GM21526 (cell line): ENCODE data around the gene ABCC11.

Experiments
- ATAC-seq: cut with Tn5 transposase; IDR thresholded peaks from one replicate; pipeline ENCODE4 v1.9.1; 2021; ENCODE audit warnings: moderate library complexity; ENCODE audit not compliant: unreplicated experiment, low FRiP score

Gene ABCC11

GRCh38 chr16:48165961-48166578, 81.3 kb downstream of the ABCC11 start:
- no peak for ATAC-seq

GRCh38 chr16:48164907-48165715, 82.2 kb downstream of the ABCC11 start:
- peak; percentile 70 for ATAC-seq

GRCh38 chr16:48162839-48163410, 84.4 kb downstream of the ABCC11 start:
- ATAC-seq, result no peak

- no peak for ATAC-seq
Measured at GRCh38 chr16:48161906-48162305, 85.4 kb downstream of the ABCC11 start.

DNA sequence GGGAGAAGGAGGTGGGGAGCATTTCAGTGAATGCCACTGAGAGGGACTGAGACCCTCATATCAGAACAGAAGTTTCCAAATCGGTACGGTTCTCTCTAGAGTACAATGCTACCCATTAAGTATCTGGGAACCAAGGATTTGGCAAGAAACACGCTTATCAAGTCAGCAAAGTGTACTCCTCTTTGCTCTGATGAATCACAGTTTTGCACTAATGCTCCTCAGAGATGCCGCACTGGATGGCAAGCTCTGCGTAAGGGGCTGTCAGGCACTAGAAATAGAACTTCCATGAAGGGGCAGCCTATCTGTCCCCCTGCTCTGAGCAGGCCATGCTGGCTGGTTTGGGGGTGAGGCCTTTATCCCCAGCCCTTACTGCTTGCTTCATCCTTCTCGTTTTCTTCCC, 86.8 kb downstream of the ABCC11 start:
- ATAC-seq, result no peak

GRCh38 chr16:48158296-48158695, 89.0 kb downstream of the ABCC11 start:
- ATAC-seq, result no peak

DNA sequence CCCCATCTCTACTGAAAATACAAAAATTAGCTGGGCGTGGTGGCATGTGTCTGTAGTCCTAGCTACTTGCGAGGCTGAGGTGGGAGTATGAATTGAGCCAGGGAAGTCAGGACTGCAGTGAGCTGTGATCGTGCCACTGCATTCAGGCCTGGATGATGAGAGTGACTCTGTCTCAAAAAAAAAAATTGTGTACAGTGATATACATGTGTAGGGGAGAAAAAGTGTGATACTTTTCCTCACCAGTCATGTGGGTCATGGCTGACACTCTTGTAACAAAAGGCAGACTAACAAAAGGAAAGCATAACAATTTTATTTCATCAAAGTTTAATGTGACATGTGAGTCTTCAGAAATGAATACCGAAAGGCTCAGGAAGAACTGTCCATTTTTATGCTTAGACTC, 89.5 kb downstream of the ABCC11 start:
- ATAC-seq, result no peak

DNA sequence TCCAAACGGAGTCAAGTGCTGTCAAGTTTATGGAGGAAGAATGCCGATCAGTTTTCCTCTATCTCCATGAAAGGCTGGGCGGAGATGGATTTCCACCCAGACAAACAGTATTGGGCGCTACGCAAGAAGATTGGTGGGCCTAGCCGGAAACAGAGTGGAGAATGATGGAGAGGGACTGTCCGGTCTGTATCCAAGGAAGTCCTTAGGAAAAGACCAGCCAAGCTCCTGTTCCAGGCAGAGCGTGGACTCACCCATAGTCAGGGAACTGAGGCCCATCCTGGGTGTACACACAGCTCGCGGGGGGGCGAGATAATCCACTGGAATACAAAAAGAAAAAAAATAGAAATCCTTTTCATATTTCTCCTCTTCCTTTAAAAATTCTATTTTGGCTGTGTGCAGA, 90.0 kb downstream of the ABCC11 start:
- no peak for ATAC-seq

- peak; percentile 53 for ATAC-seq
Measured at GRCh38 chr16:48156790-48157209, 90.5 kb downstream of the ABCC11 start.

GRCh38 chr16:48155926-48156789, 91.2 kb downstream of the ABCC11 start, which contains the start of gene ABCC12:
Gene ABCC12 (minus strand): TSS chr16:48155993. CDS start chr16:48146424, 9,569 bp downstream.
- no peak for ATAC-seq

- no peak for ATAC-seq
Measured at GRCh38 chr16:48153774-48154173, 93.6 kb downstream of the ABCC11 start.

GRCh38 chr16:48152226-48152625, 95.1 kb downstream of the ABCC11 start:
- ATAC-seq, result no peak

GRCh38 chr16:48150707-48151106, 96.6 kb downstream of the ABCC11 start:
- ATAC-seq, result no peak

GRCh38 chr16:48146710-48147109, 100.6 kb downstream of the ABCC11 start:
- ATAC-seq, result no peak

DNA sequence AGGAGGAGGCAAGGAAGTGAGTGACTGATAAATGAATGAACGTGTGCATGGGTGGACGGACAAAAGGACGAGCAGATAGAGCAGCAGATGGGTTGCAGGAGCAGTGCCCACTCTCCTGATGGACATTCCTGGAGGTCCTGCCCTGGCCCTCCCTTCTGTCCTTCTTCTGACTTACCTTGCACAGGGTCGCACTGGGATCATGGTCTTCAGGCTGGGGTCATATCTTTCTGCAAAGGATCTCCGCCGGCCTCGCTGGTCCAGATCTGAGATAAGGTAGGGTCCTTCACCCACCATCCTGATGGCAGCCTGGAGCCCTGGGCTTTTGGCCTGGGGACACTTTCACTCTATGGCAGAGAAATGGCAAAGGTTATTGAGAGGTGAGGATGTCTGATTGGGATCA, 101.2 kb downstream of the ABCC11 start:
- no peak for ATAC-seq

GRCh38 chr16:48143812-48144368, 103.4 kb downstream of the ABCC11 start:
- no peak for ATAC-seq

DNA sequence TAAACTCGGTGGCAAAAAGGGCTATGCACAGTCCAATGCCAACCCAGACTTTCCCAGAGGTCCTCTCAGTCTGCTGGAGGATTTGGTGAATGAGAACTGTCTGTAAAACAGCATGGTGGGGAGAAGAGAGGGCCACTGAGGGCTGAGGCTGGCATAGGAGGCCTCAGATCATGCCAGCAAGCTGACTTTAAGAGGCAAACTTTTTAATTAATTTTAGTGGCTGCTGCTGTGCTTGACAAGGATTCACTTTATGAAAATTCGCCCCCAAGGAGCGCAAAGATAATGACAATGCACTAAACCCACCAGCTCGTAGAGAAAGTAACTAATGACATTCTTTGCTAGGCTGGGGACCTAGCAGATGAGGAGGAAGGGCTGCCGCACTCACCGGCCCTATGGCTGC, 106.5 kb downstream of the ABCC11 start:
- ATAC-seq, result no peak

DNA sequence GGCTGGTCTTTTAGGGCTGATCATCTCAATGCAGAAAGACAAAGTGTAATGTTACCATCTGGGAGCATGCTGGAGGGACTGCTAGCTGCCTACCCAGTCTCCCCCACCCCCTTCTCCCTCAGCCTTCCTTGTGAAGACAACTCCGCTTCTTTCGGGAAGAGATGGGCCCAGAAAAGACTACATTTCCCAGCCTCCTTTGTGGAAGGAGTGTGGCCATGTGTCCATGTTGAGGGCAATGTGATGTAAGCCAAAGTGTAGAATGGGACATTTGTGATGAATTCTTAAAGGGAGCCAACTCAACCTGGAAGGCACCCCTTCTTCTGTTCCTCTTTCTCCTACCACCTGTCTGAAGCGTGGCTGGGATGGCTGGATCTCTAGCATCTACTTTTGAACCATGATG, 107.8 kb downstream of the ABCC11 start:
- no peak for ATAC-seq

GRCh38 chr16:48138543-48138942, 108.8 kb downstream of the ABCC11 start:
- no peak for ATAC-seq

DNA sequence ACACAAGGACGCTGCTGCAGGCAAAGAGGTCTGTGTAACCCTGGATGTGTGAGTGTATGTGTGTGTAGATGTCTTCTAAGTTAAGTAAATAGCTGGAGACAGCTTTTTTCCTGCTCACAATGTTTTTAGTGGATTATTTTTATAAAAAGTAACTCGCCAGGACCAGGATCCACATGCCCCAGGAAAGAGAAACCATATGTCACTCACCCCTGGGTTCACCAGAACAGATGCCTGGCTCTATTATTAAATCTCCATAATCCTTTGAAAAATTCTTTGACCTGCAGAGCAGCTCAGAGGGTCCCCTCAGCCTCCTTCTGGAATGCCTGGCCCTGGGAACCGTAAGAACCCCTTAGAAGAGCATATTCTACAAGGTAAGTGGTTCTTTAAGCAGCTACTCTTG, 109.5 kb downstream of the ABCC11 start:
- ATAC-seq, result no peak
